HL-60 (cell line): ENCODE results near the gene XPNPEP2.

Experiments
- DNase-seq, 2 experiments: peaks; one replicate each; pipeline ENCODE4 v3.0.0-alpha.2; 2010 to 2020; ENCODE audit warnings: low read depth in 1 of 2, low spot score in 1 of 2
- H3K27ac ChIP-seq: fragments of 250-450 bp; sonication (Bioruptor Pico); replicated peaks from 2 replicates; pipeline ENCODE4 v1.5.1; 2020; ENCODE audit warnings: mild to moderate bottlenecking, moderate library complexity
- H3K27me3 ChIP-seq: fragments of 250-450 bp; sonication (Bioruptor Pico); 2 replicates; pipeline ENCODE4 v1.5.1; 2021; ENCODE audit warnings: mild to moderate bottlenecking, moderate library complexity; ENCODE audit not compliant: insufficient read depth, poor library complexity, severe bottlenecking
- H3K4me3 ChIP-seq: replicated peaks from 2 replicates; pipeline ENCODE4 v1.5.1; 2011; ENCODE audit warnings: mild to moderate bottlenecking, control low read depth, low read length; ENCODE audit not compliant: insufficient read depth
- CTCF ChIP-seq: IDR thresholded peaks from one replicate; pipeline ENCODE4 v1.5.1; 2011; ENCODE audit warnings: low read length, control low read depth, inconsistent platforms; ENCODE audit not compliant: insufficient read depth
- GABPA ChIP-seq: IDR thresholded peaks from 2 replicates; pipeline ENCODE4 v1.6.1; 2012; ENCODE audit warnings: low read depth
- POLR2AphosphoS5 ChIP-seq: IDR thresholded peaks from 2 replicates; pipeline ENCODE4 v1.6.1; 2012; ENCODE audit warnings: low read depth
- REST ChIP-seq: IDR thresholded peaks from 2 replicates; pipeline ENCODE4 v1.6.1; 2012; ENCODE audit warnings: low read depth; ENCODE audit not compliant: insufficient replicate concordance
- SPI1 ChIP-seq: IDR thresholded peaks from 2 replicates; pipeline ENCODE4 v1.6.1; 2012; ENCODE audit warnings: low read depth, mild to moderate bottlenecking, borderline replicate concordance

XPNPEP2 gene

GRCh38 chrX:129700536-129700935 lies 38.2 kb upstream of the XPNPEP2 start:
- no peak overlapping the region for H3K4me3 ChIP-seq
- TF ChIP-seq POLR2AphosphoS5 = no peak
- TF ChIP-seq REST = no peak
- no peak for TF ChIP-seq GABPA
- TF ChIP-seq CTCF = no peak
- no peak for TF ChIP-seq SPI1
- H3K27me3 ChIP-seq = no peaks in the 10 kb centered on the region
- no peak overlapping the region for H3K27ac ChIP-seq
- DNase-seq = no peak

- no peak overlapping the region for H3K27ac ChIP-seq
- no peak for TF ChIP-seq SPI1
- DNase-seq = no peak
- no peak overlapping the region for H3K4me3 ChIP-seq
- no peaks in the 10 kb centered on the region for H3K27me3 ChIP-seq
Observed at GRCh38 chrX:129701624-129702069, 37.1 kb upstream of the XPNPEP2 start.

- no peak overlapping the region for H3K27ac ChIP-seq
- H3K27me3 ChIP-seq = no peaks in the 10 kb centered on the region
- no peak for DNase-seq
- no peak for TF ChIP-seq SPI1
- TF ChIP-seq CTCF = no peak
- no peak for TF ChIP-seq GABPA
- no peak for TF ChIP-seq POLR2AphosphoS5
- no peak for TF ChIP-seq REST
- no peak overlapping the region for H3K4me3 ChIP-seq
Observed at GRCh38 chrX:129704491-129704890, 34.3 kb upstream of the XPNPEP2 start.

GRCh38 chrX:129705377-129705925 lies 33.3 kb upstream of the XPNPEP2 start:
- Histone ChIP-seq H3K27ac (no peak overlapping the region), H3K4me3 (no peak overlapping the region), H3K27me3 (no peaks in the 10 kb centered on the region)
- DNase-seq = no peak
- TF ChIP-seq POLR2AphosphoS5 (no peak), GABPA (no peak), SPI1 (no peak), CTCF (no peak), REST (no peak)
